HG03378 (cell line): ENCODE data around the gene POLR1A.
"Not testable (repeated sequence)": the region's sequence is repeated elsewhere in the genome, so short reads cannot be mapped to it uniquely, and the experiment has no call there.

Experiments
- ATAC-seq: cut with Tn5 transposase; IDR thresholded peaks from one replicate; pipeline ENCODE4 v1.9.1; 2021; ENCODE audit warnings: mild to moderate bottlenecking, moderate library complexity; ENCODE audit not compliant: unreplicated experiment

The POLR1A gene

DNA sequence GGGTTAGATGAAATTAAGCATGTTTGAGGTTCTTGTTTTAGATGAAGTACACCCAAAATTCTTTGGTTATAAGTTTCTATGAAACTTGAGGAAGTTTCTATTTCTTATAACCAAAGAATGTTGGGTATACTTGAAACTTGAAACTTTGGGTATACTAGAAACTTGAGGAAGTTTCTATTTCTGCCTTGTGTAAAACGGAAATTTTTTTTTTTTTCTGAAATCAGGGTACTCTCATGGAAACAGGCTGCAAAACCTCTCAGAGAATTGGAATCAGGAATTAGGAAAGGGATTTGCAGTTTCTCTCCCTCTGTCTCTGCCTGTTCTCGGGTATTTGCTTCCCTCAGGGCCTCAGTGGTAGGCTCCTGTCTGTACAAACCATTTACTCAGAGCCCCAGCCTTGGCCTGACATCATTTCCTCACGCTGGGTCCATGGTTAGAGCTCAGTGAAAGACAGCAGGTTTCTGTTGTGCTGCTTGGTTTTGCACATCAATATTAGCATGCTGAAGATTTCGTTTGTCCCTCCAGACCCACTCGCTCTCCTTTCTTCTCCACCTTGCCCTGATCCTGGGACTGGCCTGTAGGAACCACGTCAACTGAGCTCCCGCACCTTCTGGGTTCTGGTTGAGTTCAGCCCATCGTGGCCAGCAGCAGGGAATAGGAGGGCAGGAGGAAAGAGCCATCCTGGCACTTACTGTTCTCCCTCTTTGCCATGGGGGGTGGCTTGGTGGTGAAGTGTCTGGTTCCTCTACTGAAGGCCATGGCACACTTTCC is 106.4 kb downstream of the POLR1A start:
- ATAC-seq = peak; percentile 70

DNA sequence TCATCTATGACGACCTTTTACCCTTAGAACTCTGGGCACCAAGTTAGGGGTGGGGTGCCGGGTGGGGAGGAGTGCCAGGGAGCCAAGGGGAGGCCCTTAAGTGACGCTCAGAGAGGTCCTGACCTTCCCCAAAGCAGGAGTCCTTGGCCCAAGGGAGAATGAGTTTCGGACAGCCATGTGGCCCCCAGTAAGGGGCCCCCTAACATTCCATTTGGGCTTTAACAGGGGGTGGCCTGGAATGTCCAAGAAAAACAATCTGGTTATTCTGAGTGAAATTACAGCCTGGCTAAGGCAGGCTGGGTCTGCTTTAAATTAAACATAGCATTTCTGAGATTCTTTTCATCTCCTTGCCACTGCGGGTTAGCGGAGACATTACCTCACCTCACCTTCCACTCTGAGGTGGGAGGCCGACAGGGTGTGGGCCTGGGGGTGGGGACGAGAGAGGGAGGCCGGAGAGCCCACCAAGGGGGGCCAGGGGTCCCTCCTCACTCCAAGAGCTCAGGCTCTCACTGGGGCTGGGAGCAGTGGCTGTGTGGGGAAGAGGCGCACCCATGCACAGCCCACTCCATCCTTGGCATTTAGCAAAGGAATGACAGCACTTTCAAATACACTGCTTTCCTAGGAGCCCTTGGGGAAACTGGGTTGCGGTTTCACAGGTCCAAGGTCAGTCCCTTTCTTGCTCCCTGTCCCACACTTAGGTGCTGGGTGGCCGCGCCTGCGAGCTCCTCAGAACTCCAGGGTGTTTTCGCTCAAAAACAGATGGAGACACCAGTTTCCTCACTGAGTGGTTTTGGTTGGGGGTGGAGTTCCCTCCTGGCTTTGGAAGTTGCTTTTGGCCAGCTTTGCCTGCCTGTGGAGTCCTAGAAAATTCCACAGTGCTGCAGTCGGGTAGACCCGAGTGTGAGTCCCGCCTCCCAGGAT is 107.4 kb downstream of the POLR1A start:
- no peak for ATAC-seq

DNA sequence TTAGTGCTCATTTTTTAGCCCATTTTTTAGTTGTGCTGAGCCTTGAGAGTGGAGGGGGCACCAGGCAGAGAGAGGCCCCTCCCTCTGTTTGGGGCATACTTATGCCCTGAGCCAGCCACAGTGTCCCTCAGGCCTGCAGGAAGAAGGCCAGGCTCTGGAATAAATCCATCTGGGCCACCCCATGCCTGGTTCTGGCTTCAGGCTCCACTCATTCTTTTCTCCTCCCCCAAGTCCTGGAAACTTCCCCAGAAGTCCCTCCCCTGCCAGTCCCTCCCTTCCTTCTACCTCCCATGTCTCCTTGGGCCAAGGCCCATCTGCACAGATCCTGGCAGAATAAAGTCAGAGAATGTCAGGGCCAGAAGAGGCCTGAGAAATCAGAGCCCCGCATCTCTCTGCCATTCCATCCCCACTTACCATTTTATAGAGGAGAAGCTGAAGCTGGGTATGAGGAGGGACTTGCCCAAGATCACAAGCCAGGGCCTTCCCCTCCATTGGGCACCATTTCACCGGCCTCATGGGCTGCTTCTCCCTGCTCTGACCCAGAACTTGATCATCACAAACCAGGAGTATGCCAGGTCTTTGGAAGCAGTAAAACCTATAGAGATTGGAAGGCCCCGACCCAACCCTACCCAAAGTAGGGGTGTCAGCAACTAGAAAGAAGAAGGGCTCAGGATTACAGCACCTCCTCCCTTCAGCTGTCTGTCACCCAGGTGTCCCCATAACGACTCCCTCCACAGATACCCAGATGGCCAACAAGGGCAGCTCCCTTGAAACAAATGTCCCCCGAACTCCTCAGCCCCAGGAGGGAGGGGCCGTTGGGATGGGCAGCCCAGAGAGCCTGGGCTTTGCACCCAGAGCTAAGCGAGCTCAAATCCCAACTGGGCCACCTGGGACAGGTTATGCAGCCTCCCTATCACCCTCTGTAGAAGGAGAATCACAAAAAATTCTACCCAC is 108.4 kb downstream of the POLR1A start:
- ATAC-seq = no peak

DNA sequence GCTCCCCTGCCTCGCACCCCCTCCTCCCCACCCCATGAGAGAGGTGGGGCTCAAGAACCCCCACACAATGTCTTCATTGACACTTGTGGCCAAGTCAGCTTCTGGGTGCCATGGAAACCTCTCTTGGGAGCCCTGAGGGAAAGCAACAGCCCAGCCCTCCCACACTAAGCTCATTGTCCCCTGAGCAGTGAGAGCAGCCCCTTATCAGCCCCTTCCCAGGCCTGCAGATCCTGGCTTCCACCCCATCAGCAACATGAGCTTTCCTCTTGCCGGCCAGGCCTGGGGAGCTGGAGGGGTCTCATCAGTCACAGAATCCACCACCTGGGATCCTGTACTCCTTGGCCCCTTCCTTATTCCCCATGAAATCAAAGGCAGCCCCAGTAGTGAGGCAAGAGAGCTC is 109.1 kb downstream of the POLR1A start:
- no peak for ATAC-seq

DNA sequence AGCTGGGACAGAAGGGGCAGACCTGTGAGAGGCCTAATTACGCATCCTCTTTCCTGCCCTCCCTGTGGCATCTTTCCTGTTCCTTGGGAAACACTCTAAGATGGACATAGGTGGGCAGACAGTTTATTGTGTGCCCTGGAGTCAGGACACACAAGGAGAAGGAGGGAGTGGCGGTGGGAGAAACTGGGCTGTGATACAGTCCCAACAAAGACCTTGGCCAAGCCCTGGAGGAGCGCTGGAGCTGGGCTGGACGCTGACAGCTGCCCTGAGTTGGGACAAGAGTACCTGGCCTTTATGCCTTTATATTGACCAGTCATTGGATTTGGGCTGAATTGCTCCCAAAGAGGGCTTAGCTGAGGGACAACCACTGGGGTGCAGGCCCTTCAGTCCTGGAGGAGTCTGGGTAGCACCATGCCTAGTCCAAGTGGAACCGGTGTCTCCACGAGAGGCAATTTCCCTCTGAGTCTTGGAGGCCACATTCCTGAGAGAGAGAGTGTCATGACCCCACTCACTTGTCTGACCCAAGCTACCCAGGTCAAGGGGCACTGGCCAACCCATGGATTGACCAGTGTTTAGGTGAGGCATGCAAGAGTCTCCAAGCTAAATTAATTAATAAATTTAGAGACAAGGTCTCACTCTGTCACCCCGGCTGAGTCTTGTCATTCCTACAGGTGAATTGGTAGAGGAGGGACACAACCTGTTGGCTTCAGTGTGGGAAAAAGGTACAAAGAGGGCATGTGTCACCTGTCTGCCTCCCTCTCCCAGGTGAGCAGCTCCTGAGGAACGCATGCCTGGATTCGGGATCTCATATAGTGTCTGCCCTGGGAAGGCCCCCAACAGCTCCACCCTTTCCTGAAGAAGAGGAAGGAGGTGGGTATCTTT is 109.8 kb downstream of the POLR1A start:
- no peak for ATAC-seq

DNA sequence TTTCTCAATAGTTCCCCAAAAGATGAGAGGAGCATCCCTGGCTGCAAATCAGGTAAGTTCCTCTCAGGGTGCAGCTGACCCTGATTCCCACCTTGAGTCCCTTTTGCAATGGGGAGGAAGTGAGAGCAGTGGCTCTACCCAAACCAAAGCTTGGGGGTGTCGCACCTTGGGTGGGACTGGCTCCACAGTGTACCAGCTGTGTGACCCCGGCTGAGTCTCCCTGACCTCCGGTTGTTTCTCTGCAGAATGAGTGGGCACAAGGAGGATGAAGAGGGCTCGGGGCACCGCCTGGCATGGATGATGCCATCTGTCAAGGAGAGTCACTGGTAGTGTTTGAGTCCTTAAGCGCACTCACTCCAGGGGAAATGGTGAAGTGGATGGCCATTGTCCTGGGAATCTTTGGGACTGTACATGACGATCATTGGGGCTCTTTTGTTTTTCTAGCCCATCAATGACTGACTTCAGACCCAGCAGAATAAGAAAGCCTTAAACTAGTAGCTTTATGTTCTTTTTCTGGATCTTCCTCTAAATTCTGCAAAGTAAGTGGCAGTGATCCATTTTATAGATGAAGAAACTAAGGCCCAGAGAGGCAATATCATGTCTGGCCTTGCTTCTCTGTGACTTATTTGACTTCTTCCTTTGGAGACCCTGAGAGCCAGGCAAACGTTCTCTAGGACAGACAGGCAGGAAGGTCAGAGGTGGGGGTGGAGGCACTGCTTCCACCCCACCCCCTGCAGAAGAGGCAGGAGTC is 110.6 kb downstream of the POLR1A start:
- ATAC-seq = no peak

DNA sequence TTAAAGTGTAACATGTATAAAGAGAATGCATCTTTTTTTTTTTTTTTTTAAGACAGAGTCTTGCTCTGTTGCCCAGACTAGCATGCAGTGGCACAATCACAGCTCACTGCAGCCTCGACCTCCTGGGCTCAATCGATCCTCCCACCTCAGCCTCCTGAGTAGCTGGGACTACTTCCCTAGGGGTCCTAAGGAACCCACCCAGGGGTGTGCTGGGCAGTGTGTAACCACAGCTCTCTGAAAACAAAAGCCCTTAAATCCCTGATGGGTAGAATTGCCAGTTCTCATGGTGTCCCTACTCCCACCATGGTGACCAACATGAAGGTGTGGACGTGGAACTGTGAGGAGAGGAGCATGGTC is 111.3 kb downstream of the POLR1A start:
- ATAC-seq = peak; percentile 12

DNA sequence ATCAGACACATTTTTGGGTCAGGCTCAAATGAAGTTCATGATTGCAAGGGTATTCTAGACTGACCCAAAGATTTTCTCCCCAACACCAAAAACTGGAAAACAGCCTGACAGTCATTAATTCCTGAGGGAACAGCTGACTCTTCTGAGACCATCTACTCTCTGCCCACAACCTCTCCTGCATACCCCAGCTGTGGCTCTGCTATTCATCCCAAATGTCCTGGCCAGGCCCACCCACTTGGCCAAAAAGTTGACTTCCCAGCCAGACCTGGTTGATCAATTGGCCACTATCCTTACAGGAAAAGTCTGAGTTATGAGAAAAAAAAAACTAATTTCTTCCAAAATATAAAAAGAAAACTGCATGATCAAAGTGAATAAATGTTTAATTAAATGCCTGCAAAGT is 113.1 kb downstream of the POLR1A start:
- ATAC-seq = no peak

DNA sequence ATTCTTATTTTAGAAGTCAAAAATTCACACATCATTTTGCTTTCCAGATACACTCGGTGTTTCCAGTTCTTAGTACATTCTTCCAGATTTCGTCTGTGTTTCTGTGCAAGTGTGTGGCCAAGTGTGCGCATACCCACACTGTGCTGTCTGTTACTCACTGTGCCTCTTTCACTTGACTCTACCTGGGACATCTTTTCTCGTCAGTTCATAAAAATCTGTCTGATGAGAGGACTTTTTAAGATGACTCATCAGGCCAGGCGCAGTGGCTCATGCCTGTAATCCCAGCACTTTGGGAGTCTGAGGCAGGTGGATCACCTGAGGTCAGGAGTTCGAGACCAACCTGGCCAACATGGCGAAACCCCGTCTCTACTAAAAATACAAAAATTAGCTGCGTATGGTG is 113.6 kb downstream of the POLR1A start:
- not testable (repeated sequence) for ATAC-seq

DNA sequence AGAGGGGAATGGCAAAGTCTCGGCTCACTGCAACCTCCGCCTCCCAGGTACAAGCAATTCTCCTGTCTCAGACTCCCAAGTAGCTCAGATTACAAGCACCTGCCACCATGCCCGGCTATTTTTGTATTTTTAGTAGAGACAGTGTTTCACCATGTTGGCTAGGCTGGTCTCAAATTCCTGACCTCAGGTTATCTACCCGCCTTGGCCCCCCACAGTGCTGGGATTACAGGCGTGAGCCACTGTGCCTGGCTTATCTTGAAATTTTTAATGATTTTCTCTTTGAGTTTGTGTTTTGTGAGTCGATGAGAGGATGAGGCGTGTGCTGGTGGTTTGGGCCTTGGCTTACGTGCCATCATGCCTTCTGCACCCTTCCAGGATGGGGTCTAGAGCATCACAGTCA is 115.6 kb downstream of the POLR1A start:
- ATAC-seq = no peak

DNA sequence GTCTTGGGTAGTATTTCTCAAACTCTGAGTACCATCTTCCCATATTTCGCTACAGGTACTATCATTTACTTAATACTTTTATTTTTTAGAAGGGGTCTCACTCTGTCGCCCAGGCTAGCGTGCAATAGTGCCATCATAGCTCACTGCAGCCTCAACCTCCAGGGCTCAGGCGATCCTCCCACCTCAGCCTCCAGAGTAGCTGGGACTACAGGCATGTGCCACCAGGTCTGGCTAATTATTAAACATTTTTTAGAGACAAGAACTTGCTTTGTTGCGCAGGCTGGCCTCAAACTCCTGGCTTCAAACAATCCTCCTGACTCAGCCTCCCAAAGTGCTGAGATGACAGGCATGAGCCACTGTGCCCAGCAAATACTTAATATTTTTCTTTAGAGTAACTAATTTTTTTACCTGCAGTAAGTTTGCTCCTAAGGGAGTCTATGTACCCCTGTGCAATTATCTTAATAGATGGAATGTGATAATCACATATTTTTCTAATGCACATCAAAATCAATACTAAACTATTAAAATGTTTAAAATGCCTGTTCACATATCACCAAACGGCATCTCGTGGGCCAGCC is 116.3 kb downstream of the POLR1A start:
- ATAC-seq = no peak

DNA sequence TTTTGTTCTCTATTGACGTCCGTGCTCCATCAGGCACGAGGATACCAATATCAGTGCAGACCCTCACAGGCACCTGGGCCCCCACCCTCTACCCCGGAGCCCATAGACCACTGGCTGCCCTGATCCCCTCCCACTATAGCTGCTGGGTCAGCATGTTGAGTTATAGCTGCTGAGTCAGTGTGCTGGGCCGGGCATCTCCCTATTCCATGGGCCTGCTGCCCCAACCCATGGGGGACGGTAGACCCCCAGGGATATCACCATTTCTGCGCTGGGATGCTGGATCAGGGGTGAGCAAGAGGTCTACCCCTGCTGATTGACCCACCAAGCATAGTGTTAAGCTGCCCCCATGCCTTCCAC is 116.8 kb downstream of the POLR1A start:
- ATAC-seq = no peak

DNA sequence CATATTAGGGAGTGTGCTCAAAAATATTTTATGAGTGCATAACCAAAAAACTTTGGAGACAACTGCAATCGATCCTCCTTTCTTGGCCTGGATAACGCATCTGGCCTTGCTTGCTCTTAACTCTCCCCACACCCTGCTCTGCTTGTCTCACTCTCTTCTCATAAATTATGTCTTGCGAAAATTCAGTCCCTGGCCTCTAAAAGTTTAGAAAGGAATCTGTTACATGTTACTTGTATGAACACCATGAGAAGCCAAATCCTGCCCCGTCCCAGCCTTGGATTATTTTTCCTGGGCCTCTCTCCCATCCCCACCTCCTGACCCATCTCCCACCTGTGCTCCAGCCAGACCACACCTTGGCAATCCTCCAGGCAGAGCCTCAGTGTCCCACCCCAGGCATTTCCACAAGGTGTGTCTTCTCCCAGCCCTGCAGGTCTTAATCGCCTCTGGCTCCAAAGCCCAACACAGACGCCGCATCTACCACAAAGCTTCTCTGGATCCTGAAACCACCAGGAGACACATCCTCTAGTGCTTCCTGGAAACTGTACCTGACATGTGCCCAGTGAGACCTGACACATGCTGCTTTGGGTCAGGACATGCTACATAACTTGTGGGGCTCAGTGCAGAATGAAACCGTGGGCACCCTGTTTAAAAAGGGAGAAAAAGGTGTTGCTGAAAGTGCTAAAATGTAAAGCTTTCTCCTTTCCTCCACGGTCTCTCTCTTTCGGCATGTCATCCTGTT is 117.3 kb downstream of the POLR1A start:
- ATAC-seq = no peak

DNA sequence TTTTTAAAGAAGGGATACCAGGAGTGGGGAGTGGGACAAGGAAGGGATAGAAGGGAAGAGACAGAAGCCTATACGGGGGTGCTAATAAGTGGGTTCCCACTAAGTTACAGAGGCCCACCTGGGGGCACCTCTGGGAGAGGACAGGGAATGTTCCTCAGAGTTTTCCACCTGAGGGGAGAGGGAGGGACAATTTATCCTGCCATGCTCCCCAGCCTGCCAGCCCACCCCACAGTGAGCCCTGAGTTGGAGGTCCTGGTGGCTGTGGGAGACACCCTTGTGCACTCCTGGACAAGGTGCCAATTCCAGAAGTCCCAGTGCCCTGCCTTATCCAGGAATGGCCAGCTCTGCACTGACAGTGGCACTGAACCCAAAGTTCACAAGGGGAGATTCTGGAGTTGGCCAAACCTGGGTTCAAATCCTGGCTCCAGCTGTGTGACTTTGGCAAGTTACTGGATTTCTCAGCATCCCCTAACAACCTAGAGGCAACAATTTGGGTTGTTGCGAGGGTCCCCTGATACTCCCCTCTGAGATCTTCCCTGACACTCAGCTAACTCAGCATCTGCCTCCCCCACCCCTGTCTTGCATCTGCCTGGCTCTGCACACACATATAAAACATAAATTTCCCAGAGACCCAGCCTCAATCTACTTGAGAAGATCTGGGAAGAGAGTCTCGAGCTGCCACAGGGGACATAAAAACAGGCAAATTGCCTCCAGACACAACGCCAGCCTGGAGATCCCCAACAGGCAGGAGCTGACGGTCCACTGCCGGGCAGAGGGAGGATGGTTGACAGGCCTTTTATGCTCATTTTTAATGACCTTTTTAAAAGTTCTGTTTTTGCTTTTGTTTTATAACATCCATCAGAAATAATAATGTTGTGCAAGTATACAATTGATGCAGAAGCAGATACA is 118.2 kb downstream of the POLR1A start:
- ATAC-seq = no peak

DNA sequence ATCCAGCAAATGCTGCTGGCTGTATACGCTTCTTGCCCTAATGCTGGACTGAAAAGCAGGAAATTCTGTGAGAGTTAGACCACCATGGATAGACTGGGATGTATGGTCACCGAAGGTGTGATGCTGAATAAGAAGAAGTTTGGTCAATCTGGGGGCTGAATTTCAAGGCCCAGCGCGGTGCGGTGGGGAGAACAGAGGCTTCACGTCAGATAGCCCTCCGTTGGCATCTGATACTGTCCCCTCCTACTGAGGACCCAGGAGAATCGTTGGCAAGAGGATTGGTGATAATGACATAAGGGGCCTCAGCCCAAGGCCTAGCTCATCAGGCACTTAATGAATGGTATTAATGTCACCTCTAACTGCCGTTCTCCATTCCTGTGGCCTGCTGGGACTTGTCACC is 119.6 kb downstream of the POLR1A start:
- ATAC-seq = no peak

DNA sequence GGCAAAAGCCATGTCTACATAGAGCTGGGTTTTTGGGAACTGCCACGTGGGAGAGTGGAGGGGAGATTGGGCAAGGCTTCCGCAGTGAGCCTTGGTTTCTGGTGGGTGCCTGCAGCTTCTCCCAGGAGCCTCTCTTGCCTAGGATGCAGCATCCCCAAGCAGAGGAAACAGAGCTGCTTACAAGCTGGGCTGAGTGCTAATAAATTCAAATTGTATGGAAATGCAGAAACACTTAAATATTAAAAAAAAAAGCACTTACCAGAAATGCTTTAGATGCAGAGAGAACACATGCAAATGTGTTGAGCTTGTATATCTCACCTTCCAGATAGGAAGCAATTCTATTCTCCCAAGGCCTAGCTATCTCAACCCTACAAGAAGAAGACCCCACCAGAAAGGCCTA is 120.9 kb downstream of the POLR1A start:
- no peak for ATAC-seq

DNA sequence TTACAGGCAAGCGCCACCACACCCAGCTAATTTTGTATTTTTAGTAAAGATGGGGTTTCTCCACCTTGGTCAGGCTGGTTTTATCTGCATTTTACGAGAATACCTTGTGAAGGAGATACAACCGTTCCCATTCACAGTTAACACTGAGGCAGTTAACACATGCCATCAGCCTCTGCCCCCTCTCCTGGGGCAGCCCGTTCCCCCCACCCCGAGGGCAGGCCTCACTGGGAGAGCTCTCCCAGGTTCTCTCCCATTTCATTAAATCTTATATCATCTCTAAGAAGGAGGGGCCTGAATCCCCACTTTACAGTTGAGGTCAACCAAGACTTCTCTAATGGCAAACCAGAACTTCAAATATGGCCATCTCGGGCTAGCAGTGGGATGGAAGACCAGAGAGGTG is 121.9 kb downstream of the POLR1A start:
- no peak for ATAC-seq
